GM12878 (cell line): ENCODE results near the gene MEN1. TPM values are rescaled to one million over a fixed set of nuclear protein-coding genes. Genes with fewer than 3 reads are reported as not detected.
A peak's percentile ranks its signal among the peaks of the same experiment; 100 is the strongest.

Experiments used
- ATAC-seq: fragments of 200-7000 bp; cut with Tn5 transposase; 3 replicates; pipeline ENCODE4 v1.9.1; 2020; ENCODE audit warnings: mild to moderate bottlenecking, moderate library complexity
- BruUV-seq: library from RNA; stranded (reverse); fragments of 400-500 nt; replicated peaks from 2 replicates; lab custom pipeline; 2021; lab: Mats Ljungman, UMichigan
- CTCF ChIA-PET: fragments of 300-600 bp; sonication (Branson Sonifier 250); formaldehyde crosslinking; extraction: SDS; loops from one replicate; lab custom pipeline; 2021; ENCODE audit warnings: inconsistent platforms; lab: Yijun Ruan, JAX
- POLR2A ChIA-PET: fragments of 350-600 bp; formaldehyde crosslinking; extraction: SDS; loops from one replicate; lab custom pipeline; 2021; ENCODE audit warnings: inconsistent platforms; lab: Charles Lee
- RAD21 ChIA-PET: fragments of 300-600 bp; sonication (Branson Sonifier 250); formaldehyde crosslinking; loops from one replicate; lab custom pipeline; 2023; ENCODE audit warnings: antibody characterized with exemption; ENCODE audit not compliant: unreplicated experiment; lab: Charles Lee
- SMC1A ChIA-PET: fragments of 300-600 bp; sonication (Branson Sonifier 250); formaldehyde crosslinking; loops from one replicate; lab custom pipeline; 2023; ENCODE audit not compliant: unreplicated experiment, uncharacterized antibody; lab: Charles Lee
- DNase-seq: peaks from one replicate; pipeline ENCODE4 v3.0.0-alpha.2; 2011; ENCODE audit warnings: low read depth, low spot score
- FAIRE-seq: peaks from 3 replicates; lab custom pipeline; 2011; peaks lifted over from hg19 to GRCh38; lab: Jason Lieb, UNC
- H2AFZ ChIP-seq: 2 replicates; pipeline ENCODE4 v1.6.0; 2011; ENCODE audit warnings: low read depth, low read length, control low read depth; ENCODE audit not compliant: control insufficient read depth
- H3K27ac ChIP-seq: 2 replicates; pipeline ENCODE4 v1.5.1; 2011; ENCODE audit warnings: control low read depth; ENCODE audit not compliant: control insufficient read depth, insufficient read depth
- H3K27me3 ChIP-seq, 2 experiments: replicated peaks in 1 of 2; 2 replicates each; pipeline versions ENCODE4 v1.6.0 to v1.6.1; 2011; ENCODE audit warnings: low read length in 1 of 2; ENCODE audit not compliant: control insufficient read depth in 2 of 2, insufficient read depth in 2 of 2
- H3K36me3 ChIP-seq, 2 experiments: 2 replicates each; pipeline ENCODE4 v1.5.1; 2011; ENCODE audit warnings: low read length in 1 of 2; ENCODE audit not compliant: control insufficient read depth in 2 of 2, insufficient read depth in 2 of 2
- H3K4me1 ChIP-seq: 2 replicates; pipeline ENCODE4 v1.6.1; 2011; ENCODE audit warnings: mild to moderate bottlenecking, low read length, moderate library complexity, mixed read lengths; ENCODE audit not compliant: control insufficient read depth, insufficient read depth
- H3K4me2 ChIP-seq: 2 replicates; pipeline ENCODE4 v1.6.0; 2011; ENCODE audit warnings: control low read depth; ENCODE audit not compliant: control insufficient read depth, insufficient read depth
- H3K4me3 ChIP-seq: fragments of 200-600 bp; sonication (generic); 2 replicates; pipeline ENCODE4 v1.5.1; 2016
- H3K79me2 ChIP-seq: 2 replicates; pipeline ENCODE4 v1.6.0; 2011; ENCODE audit warnings: low read length; ENCODE audit not compliant: control insufficient read depth, insufficient read depth
- H3K9ac ChIP-seq: 2 replicates; pipeline ENCODE4 v1.8.0; 2011; ENCODE audit warnings: low read length, control low read depth, mixed read lengths; ENCODE audit not compliant: control insufficient read depth, insufficient read depth
- H3K9me3 ChIP-seq: replicated peaks from 3 replicates; pipeline ENCODE4 v1.5.1; 2011; ENCODE audit warnings: mild to moderate bottlenecking, low read length; ENCODE audit not compliant: control insufficient read depth, insufficient read depth
- H4K20me1 ChIP-seq: 2 replicates; pipeline ENCODE4 v1.6.0; 2011; ENCODE audit not compliant: control insufficient read depth, insufficient read depth
- CEBPB ChIP-seq, 2 experiments: fragments of 150-350 bp in 1 of 2; IDR thresholded peaks; 2 replicates each; pipeline ENCODE4 v1.6.1; 2012 to 2014; ENCODE audit warnings: low read depth in 2 of 2, low read length in 2 of 2, borderline replicate concordance in 1 of 2, inconsistent platforms in 1 of 2
- CREB1 ChIP-seq: IDR thresholded peaks from 2 replicates; pipeline ENCODE4 v1.6.1; 2012; ENCODE audit warnings: low read depth, mild to moderate bottlenecking, inconsistent platforms
- CTCF ChIP-seq, 3 experiments: IDR thresholded peaks in 2 of 3; conservative IDR thresholded peaks in 1 of 3; 2 replicates each; pipeline ENCODE4 v1.5.1; 2011; ENCODE audit warnings: low read depth in 3 of 3, low read length in 3 of 3, mild to moderate bottlenecking in 3 of 3, control low read depth in 2 of 3, moderate library complexity in 2 of 3, inconsistent platforms in 1 of 3, mixed read lengths in 1 of 3; ENCODE audit not compliant: control insufficient read depth in 2 of 3, insufficient read depth in 1 of 3; ENCODE audit errors: extremely low read depth in 1 of 3
- HDGF ChIP-seq: fragments of 450-650 bp; IDR thresholded peaks from 2 replicates; pipeline ENCODE4 v1.6.1; 2016; ENCODE audit warnings: antibody characterized with exemption
- NR2F1 ChIP-seq: fragments of 450-650 bp; conservative IDR thresholded peaks from 2 replicates; pipeline ENCODE4 v1.6.1; 2017; ENCODE audit warnings: mild to moderate bottlenecking
- RAD21 ChIP-seq: IDR thresholded peaks from 2 replicates; pipeline ENCODE4 v1.6.1; 2011; ENCODE audit warnings: mild to moderate bottlenecking, low read depth, low read length, moderate library complexity; ENCODE audit not compliant: insufficient read depth
- REST ChIP-seq: IDR thresholded peaks from 2 replicates; pipeline ENCODE4 v1.6.1; 2012; ENCODE audit warnings: mild to moderate bottlenecking, low read depth, low read length
- RUNX3 ChIP-seq: IDR thresholded peaks from 2 replicates; pipeline ENCODE4 v1.6.1; 2012; ENCODE audit warnings: low read length, inconsistent platforms
- SMC3 ChIP-seq: IDR thresholded peaks from 2 replicates; pipeline ENCODE4 v1.6.1; 2011; ENCODE audit warnings: low read length, improper control_type of control experiment, borderline replicate concordance
- YY1 ChIP-seq: IDR thresholded peaks from 2 replicates; pipeline ENCODE4 v1.6.1; 2011; ENCODE audit warnings: low read depth, mild to moderate bottlenecking, low read length
- WGBS: methylation state at CpG from one replicate; pipeline ENCODE4 v1.1.6; 2016; ENCODE audit warnings: low lambda C conversion rate; ENCODE audit not compliant: insufficient replicate concordance, insufficient coverage; ENCODE audit errors: missing lambda C conversion rate; 5-methylcytosine and 5-hydroxymethylcytosine counted together
- in situ Hi-C: fragments of 300-500 bp; cut with MboI; formaldehyde crosslinking; loops from 9 replicates; pipeline ENCODE4 v1.14.3; 2018; ENCODE audit warnings: mixed read lengths
- intact Hi-C: fragments of 100-400 bp; cut with micrococcal nuclease; formaldehyde crosslinking; loops from one replicate; pipeline ENCODE4 v1.14.2; 2022; ENCODE audit not compliant: unreplicated experiment
- polyA plus RNA-seq, 11 experiments: library from polyadenylated mRNA; depleted of rRNA in 4 of 11; unstranded in 6 of 11; stranded (reverse) in 5 of 11; fragments of >200 nt; fragmentation: Nextera tagmentation in 4 of 11; fragmentation: Illumina TruSeq in 1 of 11; extraction: Ambion mirVana in 4 of 11; extraction: Trizol in 1 of 11; gene quantifications; 1 replicate in 1 of 11; 2 replicates in 10 of 11; pipeline versions ENCODE4 v1.2.1 to v1.2.3, GENCODE V29; 2011 to 2016; ENCODE audit warnings: inconsistent platforms in 2 of 11, missing spikeins in 2 of 11, low read depth in 1 of 11
- total RNA-seq, 4 experiments: library from RNA; depleted of rRNA in 3 of 4; stranded (reverse); fragments of >200 nt in 3 of 4; fragmentation: Illumina TruSeq in 1 of 4; extraction: Trizol in 1 of 4; gene quantifications; 2 replicates each; pipeline versions ENCODE4 v1.2.1 to v1.2.3, GENCODE V29; 2013 to 2021
- TF ChIP-seq, protein P1 (sequence below): fragments of 450-650 bp; formaldehyde crosslinking; IDR thresholded peaks from 2 replicates; pipeline ENCODE4 v1.5.0; 2022; ENCODE audit warnings: mild to moderate bottlenecking, missing genetic modification characterization

MEN1 gene
- total and polyA plus RNA-seq, 10 of the 15 experiments (the other 5 are each of a cell fraction or from before 2014, with no cell fraction given) = 2.5 to 39.7 (median 20.7) TPM

GRCh38 chr11:64787526-64788320, 22.6 kb downstream of the MEN1 start:
- in situ Hi-C loops (no loop called here), intact Hi-C loops (loop anchor here (2.0 kb wide), 1 partner anchor 53 kb away; no protein-coding TSS in a partner anchor)
- H2AFZ ChIP-seq = no peak overlapping the region
- TSS peak; percentile 48 for BruUV-seq
- 52% methylated on average over 15 of the region's 15 CpGs for WGBS
- DNase-seq = no peak
- peaks cover 5 to 11% of the 10 kb centered on the region in 2 experiments; a peak in 3 of 4 replicates for H3K36me3 ChIP-seq
- no peaks in the 10 kb centered on the region for H3K79me2 ChIP-seq
- SMC1A ChIA-PET = interaction anchor here (0.7 to 2.6 kb wide), 3 partner anchors 12 to 57 kb away, joined by 3 to 9 read pairs (median 3); partner anchors contain the start of gene CDC42BPG
- no peak overlapping the region for H3K4me3 ChIP-seq
- POLR2A ChIA-PET = interaction anchor here (0.8 to 1.0 kb wide), 2 partner anchors 9 to 15 kb away, joined by 3 read pairs; no protein-coding TSS in a partner anchor
- TF ChIP-seq HDGF (peak; percentile 78; the same call in 1 of the 2 replicates), RUNX3 (peak; percentile 32; the same call in 1 of the 2 replicates), YY1 (0 out of 2 replicates have a peak, but pooled peaks have one; percentile 35), REST (no peak), RAD21 (peak; percentile 70), CEBPB (IDR thresholded peaks at IDR 0.05; ENCODE audit: borderline replicate concordance in 1 of 2, low read depth in 2 of 2, low read length in 2 of 2) (no peak), CTCF (IDR thresholded peaks at IDR 0.05 in 2 of 3, conservative IDR thresholded peaks at IDR 0.05 in 1 of 3; ENCODE audit: control insufficient read depth in 2 of 3, extremely low read depth in 1 of 3, insufficient read depth in 1 of 3, low read depth in 3 of 3, low read length in 3 of 3) (peak; percentile 68 to 87 (median 70)), CREB1 (0 out of 2 replicates have a peak, but pooled peaks have one; percentile 18), NR2F1 (no peak), SMC3 (peak; percentile 55; the same call in 1 of the 2 replicates)
- TF ChIP-seq, protein P1, sequence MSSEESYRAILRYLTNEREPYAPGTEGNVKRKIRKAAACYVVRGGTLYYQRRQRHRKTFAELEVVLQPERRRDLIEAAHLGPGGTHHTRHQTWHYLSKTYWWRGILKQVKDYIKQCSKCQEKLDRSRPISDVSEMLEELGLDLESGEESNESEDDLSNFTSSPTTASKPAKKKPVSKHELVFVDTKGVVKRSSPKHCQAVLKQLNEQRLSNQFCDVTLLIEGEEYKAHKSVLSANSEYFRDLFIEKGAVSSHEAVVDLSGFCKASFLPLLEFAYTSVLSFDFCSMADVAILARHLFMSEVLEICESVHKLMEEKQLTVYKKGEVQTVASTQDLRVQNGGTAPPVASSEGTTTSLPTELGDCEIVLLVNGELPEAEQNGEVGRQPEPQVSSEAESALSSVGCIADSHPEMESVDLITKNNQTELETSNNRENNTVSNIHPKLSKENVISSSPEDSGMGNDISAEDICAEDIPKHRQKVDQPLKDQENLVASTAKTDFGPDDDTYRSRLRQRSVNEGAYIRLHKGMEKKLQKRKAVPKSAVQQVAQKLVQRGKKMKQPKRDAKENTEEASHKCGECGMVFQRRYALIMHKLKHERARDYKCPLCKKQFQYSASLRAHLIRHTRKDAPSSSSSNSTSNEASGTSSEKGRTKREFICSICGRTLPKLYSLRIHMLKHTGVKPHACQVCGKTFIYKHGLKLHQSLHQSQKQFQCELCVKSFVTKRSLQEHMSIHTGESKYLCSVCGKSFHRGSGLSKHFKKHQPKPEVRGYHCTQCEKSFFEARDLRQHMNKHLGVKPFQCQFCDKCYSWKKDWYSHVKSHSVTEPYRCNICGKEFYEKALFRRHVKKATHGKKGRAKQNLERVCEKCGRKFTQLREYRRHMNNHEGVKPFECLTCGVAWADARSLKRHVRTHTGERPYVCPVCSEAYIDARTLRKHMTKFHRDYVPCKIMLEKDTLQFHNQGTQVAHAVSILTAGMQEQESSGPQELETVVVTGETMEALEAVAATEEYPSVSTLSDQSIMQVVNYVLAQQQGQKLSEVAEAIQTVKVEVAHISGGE (CRISPR knock-in tag) = no peak
- TF ChIP-seq, all 136 proteins: peak for 7
- H3K4me1 ChIP-seq = peaks cover 5% of the 10 kb centered on the region
- no peak overlapping the region for H3K9ac ChIP-seq
- peak; percentile 91 for FAIRE-seq
- H3K9me3 ChIP-seq = no peaks in the 10 kb centered on the region
- no peak overlapping the region for H3K27ac ChIP-seq
- no peak overlapping the region for H3K4me2 ChIP-seq
- H3K27me3 ChIP-seq = no peaks in the 10 kb centered on the region
- peak; percentile 94 for ATAC-seq
- no peaks in the 10 kb centered on the region for H4K20me1 ChIP-seq
- CTCF ChIA-PET = interaction anchor here (0.6 to 5.2 kb wide), 8 partner anchors 9 to 334 kb away, joined by 3 to 41 read pairs (median 4); partner anchors contain the start of genes CDC42BPG, FAU, MAP4K2 and SF1
- RAD21 ChIA-PET = interaction anchor here (0.7 to 1.2 kb wide), 4 partner anchors 9 to 61 kb away, joined by 3 to 6 read pairs (median 4); partner anchors contain the start of gene SF1
